Measurements from ENCODE around the gene CDH23.

Gene CDH23

DNA sequence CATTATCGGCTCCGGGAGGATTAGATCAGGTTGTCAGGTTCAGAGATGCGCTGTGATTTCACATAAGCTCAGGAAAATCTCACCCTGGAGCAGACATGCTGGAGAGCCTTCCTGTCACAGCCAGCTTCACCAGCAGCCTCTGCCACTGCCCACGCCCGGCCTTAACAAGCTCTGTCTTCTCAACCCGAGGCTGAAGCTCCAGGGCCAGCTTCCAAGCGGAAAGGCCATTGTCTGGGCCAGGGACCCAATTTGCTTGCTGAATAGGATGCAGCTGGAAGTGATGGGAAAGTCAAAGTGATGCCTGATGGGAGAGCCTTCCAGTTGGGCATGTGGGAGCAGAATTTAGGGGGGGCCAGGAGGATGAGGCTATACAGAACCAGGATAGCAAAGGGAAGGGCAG, 286.6 kb downstream of the CDH23 start:
- no peak overlapping the region for H3K4me3 ChIP-seq (ENCODE audit: low read length)
- DNase-seq (ENCODE audit: low read depth) = no peak
- TF ChIP-seq, protein P1, sequence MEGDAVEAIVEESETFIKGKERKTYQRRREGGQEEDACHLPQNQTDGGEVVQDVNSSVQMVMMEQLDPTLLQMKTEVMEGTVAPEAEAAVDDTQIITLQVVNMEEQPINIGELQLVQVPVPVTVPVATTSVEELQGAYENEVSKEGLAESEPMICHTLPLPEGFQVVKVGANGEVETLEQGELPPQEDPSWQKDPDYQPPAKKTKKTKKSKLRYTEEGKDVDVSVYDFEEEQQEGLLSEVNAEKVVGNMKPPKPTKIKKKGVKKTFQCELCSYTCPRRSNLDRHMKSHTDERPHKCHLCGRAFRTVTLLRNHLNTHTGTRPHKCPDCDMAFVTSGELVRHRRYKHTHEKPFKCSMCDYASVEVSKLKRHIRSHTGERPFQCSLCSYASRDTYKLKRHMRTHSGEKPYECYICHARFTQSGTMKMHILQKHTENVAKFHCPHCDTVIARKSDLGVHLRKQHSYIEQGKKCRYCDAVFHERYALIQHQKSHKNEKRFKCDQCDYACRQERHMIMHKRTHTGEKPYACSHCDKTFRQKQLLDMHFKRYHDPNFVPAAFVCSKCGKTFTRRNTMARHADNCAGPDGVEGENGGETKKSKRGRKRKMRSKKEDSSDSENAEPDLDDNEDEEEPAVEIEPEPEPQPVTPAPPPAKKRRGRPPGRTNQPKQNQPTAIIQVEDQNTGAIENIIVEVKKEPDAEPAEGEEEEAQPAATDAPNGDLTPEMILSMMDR (IDR thresholded peaks at IDR 0.05; ENCODE audit: insufficient read depth, low read depth, low read length, missing control alignments) = no peak

DNA sequence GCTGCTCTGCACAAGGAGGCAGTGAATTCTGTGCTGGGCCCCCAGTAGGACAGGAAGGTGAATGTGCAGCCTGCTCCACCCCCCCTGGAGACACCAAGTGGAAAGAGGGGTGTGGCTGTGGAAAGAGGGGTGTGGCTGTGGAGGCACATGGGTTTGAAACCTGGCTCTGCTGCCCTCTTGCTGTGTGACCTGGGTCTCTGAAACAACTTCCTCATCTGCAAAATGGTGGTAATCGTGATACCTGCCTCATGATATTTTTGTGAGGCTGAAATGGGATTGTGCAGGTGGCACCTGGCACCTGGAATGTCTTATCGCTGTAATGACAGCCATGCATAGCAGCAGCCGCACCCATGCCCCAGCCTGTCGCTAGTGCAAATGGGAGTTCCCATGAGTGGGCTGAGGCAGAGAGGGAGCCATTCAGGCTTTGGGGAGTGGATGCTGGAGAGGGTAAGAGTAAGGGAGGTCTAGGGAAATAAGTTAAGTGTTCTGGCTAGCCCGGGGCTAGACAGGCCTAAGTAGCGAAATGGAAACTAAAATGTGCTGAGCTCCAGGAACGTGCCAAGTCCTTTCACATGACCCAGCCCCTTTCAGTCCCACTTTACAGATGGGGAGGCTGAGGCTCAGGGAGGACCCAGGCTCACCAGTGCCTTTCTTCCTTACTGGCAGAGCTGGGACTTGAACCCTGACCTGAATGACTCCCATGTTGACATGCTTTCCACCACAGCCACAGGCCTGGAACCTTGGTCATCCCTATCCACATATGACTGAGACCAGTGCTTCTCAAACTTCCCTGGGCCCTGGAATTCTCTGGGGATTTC, 287.8 kb downstream of the CDH23 start:
- no peak for DNase-seq (ENCODE audit: low read depth)
- H3K4me3 ChIP-seq (ENCODE audit: low read length) = no peak overlapping the region
- TF ChIP-seq, protein P1 (IDR thresholded peaks at IDR 0.05; ENCODE audit: insufficient read depth, low read depth, low read length, missing control alignments) = no peak

DNA sequence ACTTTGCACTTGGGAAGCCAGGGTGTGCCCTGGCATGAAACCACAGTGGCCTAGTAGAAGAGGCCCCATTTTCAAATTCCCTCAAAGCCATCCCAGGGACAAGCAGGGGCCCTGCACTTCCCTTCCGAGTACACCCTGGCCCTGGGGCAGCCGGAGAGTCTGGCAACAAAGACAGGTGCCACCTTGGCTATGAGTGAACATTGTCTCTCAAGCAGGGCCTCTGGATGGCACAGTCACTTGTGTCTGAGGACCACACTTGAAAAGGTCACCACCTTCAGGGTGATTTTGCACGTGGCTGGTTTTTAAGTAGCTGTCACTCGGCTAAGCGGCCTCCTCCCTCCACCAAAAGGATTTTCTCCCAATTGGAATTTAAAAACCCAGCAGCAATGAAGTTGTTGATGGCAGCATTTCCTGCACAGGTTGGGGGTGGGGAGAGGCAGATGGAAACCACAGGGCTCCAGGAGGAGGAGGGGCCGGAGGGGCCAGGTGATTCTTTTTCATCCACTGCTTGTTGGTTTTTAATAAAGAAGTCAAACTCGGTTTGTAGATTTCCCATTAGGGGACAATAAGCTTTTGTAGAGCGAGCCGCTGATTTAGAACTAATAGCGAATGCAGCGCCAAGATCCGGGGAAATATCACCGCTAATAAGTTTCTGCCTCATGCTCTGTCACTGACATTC, 289.0 kb downstream of the CDH23 start:
- no peak for DNase-seq (ENCODE audit: low read depth)
- TF ChIP-seq, protein P1 (IDR thresholded peaks at IDR 0.05; ENCODE audit: insufficient read depth, low read depth, low read length, missing control alignments) = no peak
- no peak overlapping the region for H3K4me3 ChIP-seq (ENCODE audit: low read length)

DNA sequence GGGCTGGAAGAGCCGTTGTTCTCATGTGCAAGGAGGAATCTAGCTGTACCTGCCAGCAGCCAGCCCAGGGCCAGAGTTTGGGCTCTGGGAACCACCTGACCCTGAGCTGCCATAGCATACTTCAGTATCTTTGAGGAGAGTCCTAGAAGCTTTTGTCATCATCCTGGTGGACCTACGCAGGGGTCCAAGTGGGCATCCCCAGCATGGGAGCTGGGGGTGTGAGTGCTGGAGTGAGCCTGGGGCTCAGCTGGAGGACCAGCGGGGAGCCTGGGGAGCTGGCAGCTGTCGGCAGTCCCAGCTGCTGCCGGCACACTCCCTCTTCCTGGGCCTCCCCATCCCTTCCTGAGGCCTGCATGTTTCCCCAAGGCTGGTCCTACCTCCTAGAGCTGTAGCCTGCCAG, 290.4 kb downstream of the CDH23 start:
- TF ChIP-seq, protein P1 (IDR thresholded peaks at IDR 0.05; ENCODE audit: insufficient read depth, low read depth, low read length, missing control alignments) = no peak
- DNase-seq (ENCODE audit: low read depth) = no peak
- no peak overlapping the region for H3K4me3 ChIP-seq (ENCODE audit: low read length)

DNA sequence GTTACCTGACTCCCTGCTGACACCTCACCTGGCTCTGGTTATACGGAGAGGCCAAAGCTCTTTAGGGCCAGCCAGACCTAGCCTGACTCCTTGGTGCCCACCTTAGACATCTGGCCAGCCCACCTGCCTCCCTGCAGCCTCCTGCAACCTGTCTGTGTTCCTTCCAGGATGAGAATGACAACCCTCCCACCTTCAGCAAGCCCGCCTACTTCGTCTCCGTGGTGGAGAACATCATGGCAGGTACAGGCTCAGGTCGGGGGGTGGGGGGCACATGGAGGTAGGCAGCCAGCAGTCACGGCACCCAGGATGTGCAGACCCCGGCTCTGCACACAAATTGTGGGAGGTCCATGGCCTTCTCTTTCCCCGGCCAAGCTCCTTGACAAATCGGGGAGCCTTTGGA, 290.8 kb downstream of the CDH23 start:
- TF ChIP-seq, protein P1 (IDR thresholded peaks at IDR 0.05; ENCODE audit: insufficient read depth, low read depth, low read length, missing control alignments) = no peak
- DNase-seq (ENCODE audit: low read depth) = no peak
- H3K4me3 ChIP-seq (ENCODE audit: low read length) = no peak overlapping the region

DNA sequence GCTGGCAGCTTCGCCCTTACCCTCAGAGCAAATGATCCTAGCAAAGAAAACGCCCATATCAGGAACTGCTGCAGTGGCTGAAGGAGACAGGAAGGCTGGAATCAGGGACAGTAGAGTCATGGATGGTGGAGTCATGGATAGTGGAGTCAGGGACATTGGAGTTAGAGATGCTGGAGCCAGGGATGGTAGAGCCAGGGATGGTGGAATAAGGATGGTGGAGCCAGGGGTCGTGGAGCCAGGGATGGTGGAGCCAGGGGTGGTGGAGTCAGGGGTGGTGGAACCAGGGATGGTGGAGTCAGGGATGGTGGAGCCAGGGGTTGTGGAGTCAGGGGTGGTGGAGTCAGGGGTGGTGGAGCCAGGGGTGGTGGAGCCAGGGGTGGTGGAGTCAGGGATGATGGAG, 291.5 kb downstream of the CDH23 start:
- no peak for DNase-seq (ENCODE audit: low read depth)
- TF ChIP-seq, protein P1 (IDR thresholded peaks at IDR 0.05; ENCODE audit: insufficient read depth, low read depth, low read length, missing control alignments) = no peak
- no peak overlapping the region for H3K4me3 ChIP-seq (ENCODE audit: low read length)

Data from epithelial cell of esophagus (primary cell).